GM19467 (cell line): ENCODE results near the gene EPHA10.
"Not testable (repeated sequence)": the region's sequence is repeated elsewhere in the genome, so short reads cannot be mapped to it uniquely, and the experiment has no call there.

Source experiments
- ATAC-seq: cut with Tn5 transposase; IDR thresholded peaks from one replicate; pipeline ENCODE4 v1.9.1; 2021; ENCODE audit warnings: mild to moderate bottlenecking, moderate library complexity; ENCODE audit not compliant: unreplicated experiment

The EPHA10 gene

DNA sequence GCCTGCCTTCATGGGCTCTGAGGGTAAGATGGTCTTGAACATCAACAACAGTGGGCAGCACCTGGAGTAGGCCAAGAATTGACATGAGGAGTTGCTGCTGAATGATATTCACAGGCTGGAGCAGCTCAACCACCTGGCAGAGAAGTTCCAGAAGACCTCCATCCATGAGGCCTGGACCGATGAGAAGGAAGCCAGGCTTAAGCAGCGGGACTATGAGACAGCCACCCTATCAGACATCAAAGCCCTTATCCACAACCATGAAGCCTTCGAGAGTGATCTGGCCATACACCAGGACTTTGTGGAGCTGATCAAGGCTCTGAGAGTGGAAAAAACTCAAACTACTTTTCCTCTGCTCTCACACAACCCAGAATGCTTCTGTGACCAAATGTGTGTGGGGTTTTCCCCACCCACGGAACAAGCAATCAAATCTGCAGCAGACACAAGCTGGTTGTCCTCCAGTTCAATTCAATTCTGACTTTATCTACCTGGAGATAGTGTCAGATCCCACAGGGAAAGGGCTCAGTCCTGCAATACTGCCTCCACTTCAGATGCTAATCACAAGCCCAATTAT, 12.1 kb upstream of the EPHA10 start:
- ATAC-seq: no peak

- not testable (repeated sequence) for ATAC-seq
These were observed 6.5 kb upstream of the EPHA10 start for GRCh38 chr1:37771440-37771839.

- ATAC-seq: no peak
These were observed 2.6 kb upstream of the EPHA10 start for GRCh38 chr1:37767488-37767887.

GRCh38 chr1:37765916-37766664, 1.2 kb upstream of the EPHA10 start:
- ATAC-seq: no peak

DNA sequence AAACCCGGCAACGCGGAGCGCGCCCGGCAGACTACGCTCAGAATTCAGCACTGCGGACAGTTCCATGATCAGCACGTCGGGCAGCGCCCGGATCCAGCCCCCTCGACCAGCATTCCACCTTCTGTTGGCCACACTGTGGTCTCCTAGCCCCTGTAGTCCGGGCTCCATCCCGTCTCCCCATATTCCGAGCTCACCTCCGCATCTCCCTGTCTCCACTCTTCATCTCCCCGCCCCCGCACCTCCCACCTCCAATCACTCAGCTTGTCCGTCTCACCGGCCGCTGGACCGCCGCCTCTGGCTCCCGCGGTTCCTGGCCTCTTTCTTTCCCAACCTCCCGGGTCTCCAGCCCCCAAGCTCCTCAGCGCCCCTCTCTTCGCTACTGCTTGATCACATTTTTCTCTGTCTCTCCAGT, 500 bp downstream of the EPHA10 start:
- ATAC-seq: no peak

- ATAC-seq: no peak
These were observed 1.0 kb downstream of the EPHA10 start for GRCh38 chr1:37763791-37764413.

DNA sequence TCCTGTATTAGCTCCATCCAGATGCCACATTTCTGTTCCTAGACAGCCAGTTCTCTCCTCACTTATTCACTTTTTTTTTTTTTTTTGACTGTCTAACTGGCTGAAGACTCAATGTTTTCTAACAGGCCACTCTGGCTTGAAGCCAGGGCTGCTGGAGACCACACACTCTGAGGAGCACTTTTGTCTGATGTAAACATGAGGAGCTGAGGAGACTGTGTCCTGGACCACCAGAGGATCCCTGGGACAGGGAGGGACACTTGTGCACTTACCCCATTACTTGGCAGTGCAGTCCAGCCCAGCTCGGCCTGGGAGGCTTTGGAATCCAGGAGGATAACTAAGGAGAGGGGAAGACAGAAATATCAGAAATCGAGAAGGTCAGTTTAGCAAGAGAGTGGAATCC, 2.4 kb downstream of the EPHA10 start:
- ATAC-seq: no peak

- ATAC-seq: no peak
These were observed 3.4 kb downstream of the EPHA10 start for GRCh38 chr1:37761416-37762095.

- no peak for ATAC-seq
These were observed 5.5 kb downstream of the EPHA10 start for GRCh38 chr1:37759451-37759850.

DNA sequence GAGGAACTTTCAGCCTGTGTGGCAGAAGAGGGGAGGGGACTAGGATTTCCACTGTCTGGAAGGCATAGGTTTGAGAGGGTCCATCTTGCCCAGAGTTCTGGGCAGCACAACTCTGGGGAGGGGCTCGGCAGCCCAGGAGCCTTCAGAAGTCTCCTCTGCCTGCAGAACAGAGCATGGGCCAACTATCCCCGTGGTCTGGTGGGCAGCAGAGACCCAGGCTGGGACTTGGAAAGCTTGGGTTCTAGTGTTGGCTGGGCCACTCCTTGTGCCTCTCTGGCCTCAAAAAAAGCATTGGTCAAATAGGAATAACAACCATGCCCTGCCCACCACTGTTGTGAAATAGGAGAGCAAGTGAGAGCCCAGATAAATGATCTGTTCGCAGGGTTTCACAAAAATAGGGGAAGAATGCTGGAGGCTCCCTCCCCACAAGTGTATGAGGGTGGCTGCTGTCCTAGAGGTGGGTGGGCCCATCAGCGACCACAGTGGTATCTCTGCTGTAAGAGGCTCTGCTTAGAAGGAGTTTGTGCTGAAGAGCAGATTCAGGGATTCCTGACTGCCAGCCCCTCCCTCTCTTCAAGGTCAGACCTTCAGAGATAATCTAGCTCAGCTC, 8.9 kb downstream of the EPHA10 start:
- ATAC-seq: no peak

- no peak for ATAC-seq
These were observed 9.6 kb downstream of the EPHA10 start for GRCh38 chr1:37755290-37755689.

GRCh38 chr1:37753473-37754321, 11.2 kb downstream of the EPHA10 start:
- ATAC-seq: no peak

GRCh38 chr1:37752583-37753471, 12.1 kb downstream of the EPHA10 start:
- ATAC-seq: no peak

GRCh38 chr1:37752213-37752582, 12.7 kb downstream of the EPHA10 start:
- no peak for ATAC-seq

- no peak for ATAC-seq
These were observed 16.4 kb downstream of the EPHA10 start for GRCh38 chr1:37748565-37748964.

- ATAC-seq: no peak
These were observed 18.1 kb downstream of the EPHA10 start for GRCh38 chr1:37746806-37747205.

GRCh38 chr1:37741662-37742061, 23.3 kb downstream of the EPHA10 start:
- no peak for ATAC-seq

GRCh38 chr1:37741130-37741529, 23.8 kb downstream of the EPHA10 start:
- no peak for ATAC-seq

GRCh38 chr1:37739222-37739621, 25.7 kb downstream of the EPHA10 start:
- ATAC-seq: no peak
